GM10266 (cell line): ENCODE results near the gene HASPIN.

Source experiments
- DNase-seq: peaks from one replicate; pipeline ENCODE4 v3.0.0; 2012; ENCODE audit errors: extremely low spot score
- TF ChIP-seq, protein P1 (sequence below): IDR thresholded peaks from 2 replicates; pipeline ENCODE4 v1.5.1; 2012; ENCODE audit warnings: mild to moderate bottlenecking, low read depth; ENCODE audit not compliant: control insufficient read depth, insufficient read depth; ENCODE audit errors: missing control alignments

Gene HASPIN

DNA sequence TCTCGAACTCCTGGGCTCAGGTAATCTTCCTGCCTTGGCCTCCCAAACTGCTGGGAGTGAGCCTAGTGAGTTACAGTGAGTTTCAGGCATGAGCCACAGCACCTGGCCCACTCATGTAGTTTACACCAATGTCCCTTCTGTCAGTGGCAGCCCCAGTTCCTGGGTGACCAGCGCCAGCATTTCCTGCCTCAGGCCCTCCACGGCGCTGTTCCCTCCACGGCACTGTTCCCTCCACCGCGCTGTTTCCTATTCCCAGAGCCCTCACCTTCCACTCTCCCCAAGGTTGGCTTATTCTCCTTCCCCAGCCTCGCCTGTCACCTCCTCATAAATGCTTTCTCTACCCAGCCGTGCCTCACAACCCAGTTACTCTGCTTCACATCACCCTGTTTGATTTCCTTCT is 44.6 kb downstream of the HASPIN start:
- no peak for DNase-seq
- TF ChIP-seq, protein P1, sequence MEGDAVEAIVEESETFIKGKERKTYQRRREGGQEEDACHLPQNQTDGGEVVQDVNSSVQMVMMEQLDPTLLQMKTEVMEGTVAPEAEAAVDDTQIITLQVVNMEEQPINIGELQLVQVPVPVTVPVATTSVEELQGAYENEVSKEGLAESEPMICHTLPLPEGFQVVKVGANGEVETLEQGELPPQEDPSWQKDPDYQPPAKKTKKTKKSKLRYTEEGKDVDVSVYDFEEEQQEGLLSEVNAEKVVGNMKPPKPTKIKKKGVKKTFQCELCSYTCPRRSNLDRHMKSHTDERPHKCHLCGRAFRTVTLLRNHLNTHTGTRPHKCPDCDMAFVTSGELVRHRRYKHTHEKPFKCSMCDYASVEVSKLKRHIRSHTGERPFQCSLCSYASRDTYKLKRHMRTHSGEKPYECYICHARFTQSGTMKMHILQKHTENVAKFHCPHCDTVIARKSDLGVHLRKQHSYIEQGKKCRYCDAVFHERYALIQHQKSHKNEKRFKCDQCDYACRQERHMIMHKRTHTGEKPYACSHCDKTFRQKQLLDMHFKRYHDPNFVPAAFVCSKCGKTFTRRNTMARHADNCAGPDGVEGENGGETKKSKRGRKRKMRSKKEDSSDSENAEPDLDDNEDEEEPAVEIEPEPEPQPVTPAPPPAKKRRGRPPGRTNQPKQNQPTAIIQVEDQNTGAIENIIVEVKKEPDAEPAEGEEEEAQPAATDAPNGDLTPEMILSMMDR: no peak

DNA sequence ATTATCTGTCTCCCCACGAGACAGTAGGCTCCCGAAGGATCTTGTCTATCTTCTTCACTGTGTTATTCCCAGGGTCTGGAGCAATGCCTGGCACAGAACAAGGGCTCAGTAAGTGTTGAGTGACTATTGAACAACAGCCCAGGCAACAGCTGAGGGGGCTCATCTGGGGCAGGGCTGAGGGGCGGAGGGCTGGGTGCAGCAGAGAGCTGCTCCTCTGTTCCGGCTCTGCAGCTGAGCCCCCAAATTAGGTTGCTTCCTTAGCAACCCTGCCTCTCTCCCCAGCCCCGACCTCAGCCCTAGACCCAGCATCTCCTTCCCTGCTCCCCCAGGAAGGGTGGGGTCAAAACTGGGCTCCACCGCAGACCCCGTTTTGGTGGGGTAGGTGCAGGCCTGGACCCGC is 45.1 kb downstream of the HASPIN start:
- no peak for DNase-seq
- TF ChIP-seq, protein P1: no peak

DNA sequence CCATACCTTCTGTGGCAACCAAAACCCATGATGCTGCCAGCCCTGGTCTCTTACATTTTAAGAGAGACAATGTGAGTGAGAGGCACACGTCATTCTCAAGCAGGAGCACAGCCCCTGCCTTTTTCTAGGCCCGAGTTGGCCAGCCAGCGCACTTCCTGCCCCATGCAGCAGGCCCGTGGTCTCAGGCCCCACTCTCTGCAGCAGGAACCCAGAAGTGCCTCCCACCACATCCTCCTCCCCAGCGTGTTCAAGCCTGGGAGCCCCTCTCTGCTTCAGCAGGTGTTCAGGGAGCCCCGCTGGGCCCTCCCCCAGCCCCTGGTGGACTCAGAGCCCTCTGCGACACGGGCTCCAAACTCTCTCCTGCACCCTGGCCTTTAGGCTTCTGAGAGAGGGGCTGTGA is 46.8 kb downstream of the HASPIN start:
- TF ChIP-seq, protein P1: no peak
- DNase-seq: no peak

DNA sequence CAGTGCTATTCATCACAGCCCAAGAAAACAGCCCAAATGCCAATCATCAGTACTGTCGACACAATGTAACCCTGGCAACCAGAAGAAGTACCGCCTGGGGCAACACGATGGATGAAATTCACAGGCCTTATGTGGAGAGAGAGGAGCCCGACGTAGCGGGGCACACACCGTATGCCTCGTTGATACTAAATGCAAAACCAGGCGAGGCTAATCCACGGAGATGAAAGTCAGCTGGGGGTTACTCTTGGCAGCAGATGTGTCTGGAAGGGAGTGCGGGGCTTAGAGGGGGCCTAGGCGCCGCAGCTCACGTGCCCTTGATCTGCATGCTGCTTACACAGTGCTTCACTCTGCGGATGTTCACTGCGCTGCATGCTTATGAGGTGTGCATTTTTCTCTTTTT is 47.4 kb downstream of the HASPIN start:
- TF ChIP-seq, protein P1: no peak
- no peak for DNase-seq

DNA sequence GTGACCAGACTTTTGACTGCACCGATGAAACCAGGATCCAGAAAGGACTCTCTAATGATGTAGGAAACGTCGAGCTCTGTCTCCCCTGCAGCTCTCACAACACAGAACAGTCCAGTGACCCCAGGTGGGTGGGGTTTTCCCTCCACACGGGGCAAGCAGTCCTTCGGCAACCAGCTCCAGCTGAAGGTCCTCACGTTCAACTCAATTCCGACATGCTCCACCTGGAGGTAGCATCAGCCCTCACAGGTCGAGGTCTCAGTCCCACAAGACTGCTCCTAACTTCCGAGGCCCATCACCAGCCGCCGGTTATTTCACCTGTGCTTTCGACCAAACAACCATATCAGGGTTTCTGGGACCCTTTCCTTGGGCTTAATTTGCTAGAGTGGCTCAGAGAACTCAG is 49.1 kb downstream of the HASPIN start:
- TF ChIP-seq, protein P1: no peak
- DNase-seq: no peak

DNA sequence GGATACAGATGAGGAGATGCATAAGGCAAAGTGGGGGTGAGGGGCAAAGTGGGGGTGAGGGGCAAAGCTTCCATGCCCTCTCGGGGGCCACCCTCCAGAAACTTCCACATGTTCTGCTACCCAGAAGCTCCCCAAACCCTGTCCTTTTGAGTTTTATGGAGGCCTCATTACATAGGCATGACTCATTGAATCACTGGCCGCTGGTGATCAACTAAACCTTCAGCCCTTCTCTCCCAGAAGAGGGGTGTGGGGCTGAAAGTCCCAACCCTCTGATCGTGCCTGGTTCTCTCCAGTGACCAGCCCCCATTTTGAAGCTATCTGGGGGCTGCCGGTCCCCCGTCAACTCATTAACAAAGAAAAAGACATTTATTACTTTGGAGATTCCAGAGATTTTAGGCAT is 49.8 kb downstream of the HASPIN start:
- no peak for DNase-seq
- TF ChIP-seq, protein P1: no peak

DNA sequence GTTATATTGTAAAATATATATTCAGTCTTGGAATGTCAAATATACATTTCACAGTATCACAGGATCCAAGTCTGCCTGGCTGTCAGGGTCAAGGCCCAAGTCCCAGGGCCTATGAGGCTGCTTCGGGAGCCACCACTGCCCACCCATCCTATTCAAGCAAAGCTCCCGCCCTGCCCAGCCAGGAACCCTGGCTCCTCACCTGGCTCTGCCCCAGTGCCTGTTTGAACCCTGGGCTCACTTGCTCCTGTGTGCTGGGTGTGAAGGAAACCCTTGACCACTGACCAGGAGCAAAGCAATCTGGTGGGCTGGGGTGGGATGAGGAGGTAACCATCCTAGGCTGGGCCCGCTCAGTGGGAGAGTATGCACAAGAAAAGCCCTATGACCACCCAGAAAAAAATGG is 50.3 kb downstream of the HASPIN start:
- TF ChIP-seq, protein P1: no peak

More for the DNA sequence above, 50.3 kb downstream of the HASPIN start:
- DNase-seq: no peak
